ENCODE results near the gene PFN3. TPM values are rescaled to one million over a fixed set of nuclear protein-coding genes. Genes with fewer than 3 reads are reported as not detected.

Gene PFN3
- polyA plus RNA-seq, 1 donor (not counting 4 experiments of a cell fraction or from before 2014, with no cell fraction given) = not detected

- H3K9me3 ChIP-seq (ENCODE audit: control insufficient read depth, low read depth, low read length) = no peaks in the 10 kb centered on the region
These were observed 17.3 kb downstream of the PFN3 start for GRCh38 chr5:177383181-177383580.

GRCh38 chr5:177382423-177383029 lies 17.9 kb downstream of the PFN3 start:
- no peak for DNase-seq (ENCODE audit: low read depth, low spot score)
- FAIRE-seq = no peak
- Histone ChIP-seq H3K9ac (ENCODE audit: control insufficient read depth, extremely low read depth, insufficient read depth, low read length) (no peak overlapping the region), H3K27ac (ENCODE audit: control insufficient read depth, insufficient read depth, low read length) (no peak overlapping the region), H3K79me2 (ENCODE audit: control insufficient read depth, insufficient read depth, low read length) (no peaks in the 10 kb centered on the region), H3K27me3 (ENCODE audit: control insufficient read depth, extremely low read depth, insufficient read depth, low read length) (peaks cover 5% of the 10 kb centered on the region), H3K4me2 (ENCODE audit: control insufficient read depth, extremely low read depth, insufficient read depth, low read depth, low read length) (no peak overlapping the region), H3K9me1 (ENCODE audit: control insufficient read depth, extremely low read depth, insufficient read depth, low read length) (peaks cover 2% of the 10 kb centered on the region), H3K9me3 (ENCODE audit: control insufficient read depth, low read depth, low read length) (no peaks in the 10 kb centered on the region), H3K4me1 (ENCODE audit: control insufficient read depth, extremely low read depth, insufficient read depth, low read length) (peaks cover 14% of the 10 kb centered on the region), H3K36me3 (ENCODE audit: control insufficient read depth in 2 of 2, extremely low read depth in 1 of 2, insufficient read depth in 2 of 2, low read length in 2 of 2) (no peaks in the 10 kb centered on the region), H2AFZ (ENCODE audit: control insufficient read depth, low read length) (no peak overlapping the region), H4K20me1 (ENCODE audit: control insufficient read depth, extremely low read depth, insufficient read depth, low read length) (no peaks in the 10 kb centered on the region), H3K4me3 (ENCODE audit: control insufficient read depth in 2 of 3, extremely low read depth in 1 of 3, insufficient read depth in 2 of 3, low read depth in 1 of 3, low read length in 3 of 3) (no peak overlapping the region)
- dilution Hi-C loops (cut with MboI; ENCODE audit: extremely low pct_ligation_motif_present, low sequenced_read_pairs) = no loop called here
- peak in 2 of 3 experiments; percentile 42 to 48 for TF ChIP-seq CTCF (optimal IDR thresholded peaks at IDR 0.05 in 1 of 3, IDR thresholded peaks at IDR 0.05 in 1 of 3, conservative IDR thresholded peaks at IDR 0.05 in 1 of 3; ENCODE audit: extremely low read depth in 1 of 3, insufficient read depth in 2 of 3, low read length in 3 of 3)
- TF ChIP-seq EZH2 (IDR thresholded peaks at IDR 0.05; ENCODE audit: low read length) = no peak

More at GRCh38 chr5:177383181-177383580, 17.3 kb downstream of the PFN3 start:
- H3K27ac ChIP-seq (ENCODE audit: control insufficient read depth, insufficient read depth, low read length) = no peak overlapping the region
- dilution Hi-C loops (cut with MboI; ENCODE audit: extremely low pct_ligation_motif_present, low sequenced_read_pairs) = no loop called here
- TF ChIP-seq EZH2 (IDR thresholded peaks at IDR 0.05; ENCODE audit: low read length) = no peak
- TF ChIP-seq CTCF (optimal IDR thresholded peaks at IDR 0.05 in 1 of 3, IDR thresholded peaks at IDR 0.05 in 1 of 3, conservative IDR thresholded peaks at IDR 0.05 in 1 of 3; ENCODE audit: extremely low read depth in 1 of 3, insufficient read depth in 2 of 3, low read length in 3 of 3) = no peak
- H3K4me1 ChIP-seq (ENCODE audit: control insufficient read depth, extremely low read depth, insufficient read depth, low read length) = peaks cover 18% of the 10 kb centered on the region
- H3K4me2 ChIP-seq (ENCODE audit: control insufficient read depth, extremely low read depth, insufficient read depth, low read depth, low read length) = no peak overlapping the region
- no peak overlapping the region for H2AFZ ChIP-seq (ENCODE audit: control insufficient read depth, low read length)
- H3K27me3 ChIP-seq (ENCODE audit: control insufficient read depth, extremely low read depth, insufficient read depth, low read length) = peaks cover 5% of the 10 kb centered on the region
- FAIRE-seq (no peak), DNase-seq (ENCODE audit: low read depth, low spot score) (no peak)
- no peak overlapping the region for H3K4me3 ChIP-seq (ENCODE audit: control insufficient read depth in 2 of 3, extremely low read depth in 1 of 3, insufficient read depth in 2 of 3, low read depth in 1 of 3, low read length in 3 of 3)
- H3K36me3 ChIP-seq (ENCODE audit: control insufficient read depth in 2 of 2, extremely low read depth in 1 of 2, insufficient read depth in 2 of 2, low read length in 2 of 2) = no peaks in the 10 kb centered on the region
- H4K20me1 ChIP-seq (ENCODE audit: control insufficient read depth, extremely low read depth, insufficient read depth, low read length) = no peaks in the 10 kb centered on the region
- peaks cover 2% of the 10 kb centered on the region for H3K9me1 ChIP-seq (ENCODE audit: control insufficient read depth, extremely low read depth, insufficient read depth, low read length)
- H3K9ac ChIP-seq (ENCODE audit: control insufficient read depth, extremely low read depth, insufficient read depth, low read length) = no peak overlapping the region
- no peaks in the 10 kb centered on the region for H3K79me2 ChIP-seq (ENCODE audit: control insufficient read depth, insufficient read depth, low read length)

Measured in keratinocyte (primary cell).